Ectodermal cell (in vitro differentiated cells): ENCODE data around the gene HBG2.

Experiments used
- H3K27ac ChIP-seq: 2 replicates; pipeline ENCODE4 v1.7.0; 2013; ENCODE audit warnings: mild to moderate bottlenecking, low read depth, low read length; ENCODE audit not compliant: insufficient read depth, poor library complexity, severe bottlenecking
- H3K27me3 ChIP-seq: 2 replicates; pipeline ENCODE4 v1.7.0; 2013; ENCODE audit warnings: mild to moderate bottlenecking, low read length; ENCODE audit not compliant: insufficient read depth, control insufficient read depth, poor library complexity, severe bottlenecking
- H3K36me3 ChIP-seq: one replicate; pipeline ENCODE4 v1.7.0; 2013; ENCODE audit warnings: low read length; ENCODE audit not compliant: control insufficient read depth, insufficient read depth
- H3K4me1 ChIP-seq: one replicate; pipeline ENCODE4 v1.7.0; 2013; ENCODE audit warnings: low read length; ENCODE audit not compliant: control insufficient read depth, insufficient read depth
- H3K4me3 ChIP-seq: 2 replicates; pipeline ENCODE4 v1.7.0; 2013; ENCODE audit warnings: low read depth, low read length, control low read depth; ENCODE audit not compliant: insufficient read depth
- H3K9me3 ChIP-seq: 2 replicates; pipeline ENCODE4 v1.7.0; 2013; ENCODE audit warnings: mild to moderate bottlenecking, low read length, moderate library complexity; ENCODE audit not compliant: control insufficient read depth
- WGBS, 2 experiments: methylation state at CpG; one replicate each; pipeline ENCODE4 v1.1.7; 2013; ENCODE audit warnings: missing lambda C conversion rate in 2 of 2; 5-methylcytosine and 5-hydroxymethylcytosine counted together

HBG2 gene

GRCh38 chr11:5223686-5224085 lies 30.9 kb downstream of the HBG2 start:
- no peaks in the 10 kb centered on the region for H3K27me3 ChIP-seq
- H3K4me1 ChIP-seq = no peaks in the 10 kb centered on the region
- 100% methylated on average over 1 of the region's 1 CpG for WGBS, 2 experiments
- H3K9me3 ChIP-seq = no peaks in the 10 kb centered on the region
- no peaks in the 10 kb centered on the region for H3K36me3 ChIP-seq
- no peak overlapping the region for H3K4me3 ChIP-seq
- H3K27ac ChIP-seq = no peak overlapping the region

GRCh38 chr11:5223146-5223545 lies 31.4 kb downstream of the HBG2 start:
- H3K27ac ChIP-seq = no peak overlapping the region
- no peaks in the 10 kb centered on the region for H3K9me3 ChIP-seq
- WGBS, 2 experiments = 87 to 92% methylated on average over 6 of the region's 6 CpGs
- H3K4me3 ChIP-seq = no peak overlapping the region
- no peaks in the 10 kb centered on the region for H3K4me1 ChIP-seq
- no peaks in the 10 kb centered on the region for H3K36me3 ChIP-seq
- H3K27me3 ChIP-seq = no peaks in the 10 kb centered on the region

DNA sequence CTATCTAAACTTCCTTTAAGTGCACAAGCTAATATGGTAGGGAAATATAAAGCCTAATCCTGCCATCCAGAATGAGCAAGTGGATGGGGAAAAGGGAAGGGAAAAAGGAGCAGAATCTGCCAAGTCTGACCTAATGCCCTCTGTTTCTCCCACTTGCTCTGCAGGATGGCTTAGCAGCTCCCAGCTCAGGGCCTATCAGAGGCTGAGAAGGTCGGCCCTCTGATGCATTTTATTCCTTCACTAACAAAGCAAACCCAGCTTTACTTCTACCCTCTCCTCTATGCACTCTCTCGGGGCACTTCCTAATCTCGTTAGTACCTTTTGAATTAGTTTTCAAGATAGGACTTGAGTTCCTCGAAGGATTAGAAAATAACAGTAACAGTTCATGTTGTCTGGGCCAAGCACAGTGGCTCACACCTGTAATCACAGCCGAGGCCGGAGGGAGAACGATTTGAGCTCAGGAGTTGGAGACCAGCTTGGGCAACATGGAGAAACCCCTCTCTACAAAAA lies 44.1 kb downstream of the HBG2 start:
- no peaks in the 10 kb centered on the region for H3K27me3 ChIP-seq
- WGBS, 2 experiments = 54 to 55% methylated on average over 7 of the region's 7 CpGs
- H3K27ac ChIP-seq = no peak overlapping the region

GRCh38 chr11:5204787-5205186 lies 49.8 kb downstream of the HBG2 start:
- Histone ChIP-seq H3K4me1 (no peaks in the 10 kb centered on the region), H3K36me3 (no peaks in the 10 kb centered on the region), H3K9me3 (no peaks in the 10 kb centered on the region), H3K4me3 (no peak overlapping the region), H3K27me3 (no peaks in the 10 kb centered on the region), H3K27ac (no peak overlapping the region)
- WGBS, 2 experiments = 20% methylated on average over 1 of the region's 1 CpG; no CpG with 5 or more reads in 1 of the 2 experiments

More for the DNA sequence above, 44.1 kb downstream of the HBG2 start:
- Histone ChIP-seq H3K4me3 (no peak overlapping the region), H3K36me3 (no peaks in the 10 kb centered on the region), H3K9me3 (no peaks in the 10 kb centered on the region), H3K4me1 (no peaks in the 10 kb centered on the region)

- Histone ChIP-seq H3K36me3 (no peaks in the 10 kb centered on the region), H3K4me1 (no peaks in the 10 kb centered on the region), H3K9me3 (no peaks in the 10 kb centered on the region), H3K27ac (no peak overlapping the region), H3K27me3 (no peaks in the 10 kb centered on the region), H3K4me3 (no peak overlapping the region)
- WGBS, 2 experiments = 90 to 97% methylated on average over 2 of the region's 2 CpGs
Measured at GRCh38 chr11:5203366-5203765, 51.2 kb downstream of the HBG2 start.
